ENCODE data around the gene SNRNP27.

GRCh38 chr2:69888451-69888850 is 5.3 kb upstream of the SNRNP27 start:
- no peak for TF ChIP-seq CTCF (IDR thresholded peaks at IDR 0.05)
- TF ChIP-seq POLR2A (IDR thresholded peaks at IDR 0.05), result no peak
